Kidney (tissue), 14 donors: ENCODE results near the gene BCL2L13. TPM values are rescaled to one million over a fixed set of nuclear protein-coding genes. Genes with fewer than 3 reads are reported as not detected.
"Not testable (repeated sequence)": the region's sequence is repeated elsewhere in the genome, so short reads cannot be mapped to it uniquely, and the experiment has no call there.

ENCODE experiments used
- DNase-seq, 5 donors: peaks; one replicate each; pipeline ENCODE4 v3.0.0-alpha.2; 2013 to 2020
- FAIRE-seq: peaks from 2 replicates; lab custom pipeline; 2012; peaks lifted over from hg19 to GRCh38; lab: Jason Lieb, UNC
- H3K27ac ChIP-seq, 2 donors: one replicate each; pipeline ENCODE4 v1.7.0; 2013; ENCODE audit warnings: low read depth in 2 of 2, low read length in 2 of 2, inconsistent platforms in 1 of 2
- H3K27me3 ChIP-seq: one replicate; pipeline ENCODE4 v1.7.1; 2013; ENCODE audit warnings: low read length, inconsistent platforms; ENCODE audit not compliant: control insufficient read depth, insufficient read depth
- H3K36me3 ChIP-seq, 3 donors: one replicate each; pipeline versions ENCODE4 v1.7.0 to v1.7.1; 2013; ENCODE audit warnings: low read length in 3 of 3, control low read depth in 1 of 3, inconsistent platforms in 1 of 3; ENCODE audit not compliant: insufficient read depth in 3 of 3, control insufficient read depth in 2 of 3
- H3K4me1 ChIP-seq, 3 donors: one replicate each; pipeline versions ENCODE4 v1.7.0 to v1.7.1; 2013; ENCODE audit warnings: low read length in 3 of 3, inconsistent platforms in 1 of 3, low read depth in 1 of 3; ENCODE audit not compliant: control insufficient read depth in 2 of 3, insufficient read depth in 2 of 3
- H3K4me3 ChIP-seq, 3 donors: one replicate each; pipeline versions ENCODE4 v1.7.0 to v1.8.1; 2013; ENCODE audit warnings: low read length in 3 of 3, control low read depth in 1 of 3, inconsistent platforms in 1 of 3
- H3K9ac ChIP-seq, 3 donors: one replicate each; pipeline versions ENCODE4 v1.7.0 to v1.7.1; 2013; ENCODE audit warnings: low read length in 3 of 3, control low read depth in 1 of 3, inconsistent platforms in 1 of 3
- H3K9me3 ChIP-seq, 3 donors: one replicate each; pipeline versions ENCODE4 v1.7.0 to v1.7.1; 2013; ENCODE audit warnings: low read length in 3 of 3, control low read depth in 1 of 3, inconsistent platforms in 1 of 3; ENCODE audit not compliant: control insufficient read depth in 2 of 3, insufficient read depth in 1 of 3
- intact Hi-C: fragments of 100-400 bp; cut with DNase I; formaldehyde crosslinking; loops from one replicate; pipeline ENCODE4 v1.11.1; 2022
- polyA plus RNA-seq: library from polyadenylated mRNA; stranded (reverse); fragments of 350-450 nt; fragmentation: Illumina TruSeq; extraction: RNeasy Lipid Tissue Mini Kit (QIAGEN cat#74804); gene quantifications from one replicate; pipeline ENCODE4 v1.2.3, GENCODE V29; 2014; ENCODE audit warnings: low read depth, low replicate concordance; ENCODE audit not compliant: insufficient read depth
- total RNA-seq: library from RNA; stranded (reverse); fragmentation: NEBNext Ultra II Directional; extraction: Animal tissue kit (Norgen Biotek cat#: 25700); gene quantifications from one replicate; pipeline ENCODE4 v1.2.1, GENCODE V29; 2021
- TF ChIP-seq, protein P1 (sequence below): IDR thresholded peaks from 3 replicates; pipeline ENCODE4 v1.5.1; 2012; ENCODE audit warnings: mild to moderate bottlenecking, moderate library complexity, borderline replicate concordance; ENCODE audit not compliant: insufficient read depth; ENCODE audit errors: extremely low read depth
- donor health status: control.
- donor health status: control.
- donor health status: control.
- donor health status: control.
- donor health status: control.
- donor health status: DM: yes; HTN: yes; CAD: no.
- donor health status: Normal renal cell carcinoma (clear cell type).

Gene BCL2L13
- total and polyA plus RNA-seq, 2 donors from 2014 or later: 43.8 to 50.5 TPM

DNA sequence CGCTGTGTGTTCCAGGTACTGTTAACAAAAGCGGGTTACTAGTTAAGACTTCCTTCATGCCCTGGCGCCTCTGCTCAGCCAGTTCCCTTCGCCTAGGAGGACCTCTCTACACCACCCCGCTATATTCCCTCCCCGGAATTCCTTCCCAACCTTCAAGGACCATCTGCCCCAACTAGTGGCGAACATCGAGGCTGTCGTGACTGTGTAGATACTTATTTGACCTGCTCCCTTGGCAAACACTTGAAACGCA is 450 bp upstream of the BCL2L13 start:
- peak overlapping the region; percentile 95 to 99 (median 95) for H3K4me3 ChIP-seq
- H3K9me3 ChIP-seq: no peaks in the 10 kb centered on the region
- intact Hi-C loops: no loop called here
- H3K9ac ChIP-seq: peak overlapping the region; percentile 85 to 100 (median 100)
- FAIRE-seq (no peak), DNase-seq (no peak)
- H3K27me3 ChIP-seq: no peaks in the 10 kb centered on the region
- peaks cover 0 to 8% (median 0%) of the 10 kb centered on the region in 3 donors for H3K4me1 ChIP-seq
- H3K36me3 ChIP-seq: no peaks in the 10 kb centered on the region
- peak overlapping the region; percentile 97 to 99 for H3K27ac ChIP-seq
- TF ChIP-seq, protein P1, sequence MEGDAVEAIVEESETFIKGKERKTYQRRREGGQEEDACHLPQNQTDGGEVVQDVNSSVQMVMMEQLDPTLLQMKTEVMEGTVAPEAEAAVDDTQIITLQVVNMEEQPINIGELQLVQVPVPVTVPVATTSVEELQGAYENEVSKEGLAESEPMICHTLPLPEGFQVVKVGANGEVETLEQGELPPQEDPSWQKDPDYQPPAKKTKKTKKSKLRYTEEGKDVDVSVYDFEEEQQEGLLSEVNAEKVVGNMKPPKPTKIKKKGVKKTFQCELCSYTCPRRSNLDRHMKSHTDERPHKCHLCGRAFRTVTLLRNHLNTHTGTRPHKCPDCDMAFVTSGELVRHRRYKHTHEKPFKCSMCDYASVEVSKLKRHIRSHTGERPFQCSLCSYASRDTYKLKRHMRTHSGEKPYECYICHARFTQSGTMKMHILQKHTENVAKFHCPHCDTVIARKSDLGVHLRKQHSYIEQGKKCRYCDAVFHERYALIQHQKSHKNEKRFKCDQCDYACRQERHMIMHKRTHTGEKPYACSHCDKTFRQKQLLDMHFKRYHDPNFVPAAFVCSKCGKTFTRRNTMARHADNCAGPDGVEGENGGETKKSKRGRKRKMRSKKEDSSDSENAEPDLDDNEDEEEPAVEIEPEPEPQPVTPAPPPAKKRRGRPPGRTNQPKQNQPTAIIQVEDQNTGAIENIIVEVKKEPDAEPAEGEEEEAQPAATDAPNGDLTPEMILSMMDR: no peak

DNA sequence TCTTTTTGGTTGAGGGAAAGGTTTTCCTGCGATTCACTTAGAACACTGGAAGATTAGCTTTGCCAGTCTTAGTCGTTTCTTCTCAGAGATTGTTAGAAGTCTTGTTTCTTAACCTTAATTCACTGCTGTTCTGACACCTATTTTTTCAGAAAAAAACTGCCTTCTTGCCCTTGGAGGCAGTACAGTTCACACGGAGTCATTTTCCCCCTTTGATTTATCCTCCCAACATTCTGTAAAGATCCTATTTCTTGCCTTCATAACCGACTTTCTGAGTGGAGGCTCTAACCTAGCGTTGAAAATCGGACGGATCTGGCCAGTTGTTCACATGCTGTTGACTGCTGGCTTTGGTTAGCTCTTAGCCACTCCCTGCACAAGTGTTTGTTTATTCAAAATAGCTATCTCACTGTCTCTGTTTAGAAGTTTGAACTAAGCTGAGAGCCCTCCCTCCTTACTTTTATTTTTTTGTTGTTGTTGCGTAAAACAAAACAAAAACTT is 737 bp downstream of the BCL2L13 start:
- H3K36me3 ChIP-seq: no peaks in the 10 kb centered on the region
- H3K27ac ChIP-seq: peak overlapping the region; percentile 97 to 99
- no peaks in the 10 kb centered on the region for H3K27me3 ChIP-seq
- H3K4me1 ChIP-seq: no peaks in the 10 kb centered on the region
- intact Hi-C loops: no loop called here
- H3K9ac ChIP-seq: peak overlapping the region; percentile 83 to 100 (median 100)
- TF ChIP-seq, protein P1: no peak
- FAIRE-seq (no peak), DNase-seq (peak in 3 of 5 donors; percentile 35 to 79 (median 78))
- peak overlapping the region; percentile 95 to 99 (median 95) for H3K4me3 ChIP-seq
- H3K9me3 ChIP-seq: no peaks in the 10 kb centered on the region

DNA sequence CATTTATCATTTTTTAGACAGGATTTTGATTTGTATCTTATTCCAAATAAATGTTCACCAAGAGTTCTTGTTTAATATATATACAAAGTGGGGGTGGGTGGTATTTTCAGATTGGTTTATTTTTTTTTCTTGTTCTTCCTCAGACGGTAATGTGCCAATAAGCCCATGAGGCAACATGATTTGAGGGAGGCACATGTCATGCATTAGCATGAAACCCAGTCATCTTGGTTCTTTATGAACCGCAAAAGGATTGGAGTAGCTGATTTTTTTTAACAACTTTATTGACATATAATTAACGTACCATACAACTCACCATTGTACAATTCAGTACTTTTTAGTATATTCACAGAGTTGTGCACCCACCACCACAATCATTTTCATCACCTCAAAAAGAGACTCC is 2.7 kb downstream of the BCL2L13 start:
- H3K27me3 ChIP-seq: no peaks in the 10 kb centered on the region
- FAIRE-seq: no peak
- no peaks in the 10 kb centered on the region for H3K4me1 ChIP-seq

DNA sequence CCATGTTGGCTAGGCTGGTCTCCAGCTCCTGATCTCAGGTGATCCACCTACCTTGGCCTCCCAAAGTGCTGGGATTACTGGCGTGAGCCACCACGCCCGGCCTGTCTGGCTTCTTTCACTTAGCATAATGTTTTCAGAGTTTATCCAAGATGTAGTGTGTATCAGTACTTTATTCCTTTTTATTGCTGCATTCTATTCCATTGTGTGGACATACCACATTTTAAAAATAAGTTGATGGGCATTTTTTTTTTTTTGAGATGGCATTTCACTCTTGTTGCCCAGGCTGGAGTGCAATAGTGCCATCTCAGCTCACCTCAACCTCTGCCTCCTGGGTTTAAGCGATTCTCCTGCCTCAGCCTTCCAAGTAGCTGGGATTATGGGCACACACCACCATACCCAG is 3.8 kb downstream of the BCL2L13 start:
- H3K9ac ChIP-seq, H3K9me3 ChIP-seq, FAIRE-seq, intact Hi-C loops, H3K4me1 ChIP-seq, H3K36me3 ChIP-seq, H3K27ac ChIP-seq, H3K27me3 ChIP-seq, DNase-seq, H3K4me3 ChIP-seq: not testable (repeated sequence)

More for the DNA sequence above, 2.7 kb downstream of the BCL2L13 start:
- no peak overlapping the region for H3K4me3 ChIP-seq
- TF ChIP-seq, protein P1: no peak
- H3K9me3 ChIP-seq: no peaks in the 10 kb centered on the region
- H3K36me3 ChIP-seq: peaks cover 0 to 5% (median 0%) of the 10 kb centered on the region in 3 donors
- intact Hi-C loops: no loop called here
- H3K27ac ChIP-seq: no peak overlapping the region
- no peak overlapping the region for H3K9ac ChIP-seq
- no peak for DNase-seq
